GM12874 (cell line): ENCODE data around the gene RCL1.

Experiments used
- TF ChIP-seq, protein P1 (sequence below): IDR thresholded peaks from 2 replicates; pipeline ENCODE4 v1.5.1; 2011; ENCODE audit warnings: low read depth, mild to moderate bottlenecking, control low read depth, low read length, moderate library complexity; ENCODE audit not compliant: insufficient read depth

RCL1 gene, protein sequence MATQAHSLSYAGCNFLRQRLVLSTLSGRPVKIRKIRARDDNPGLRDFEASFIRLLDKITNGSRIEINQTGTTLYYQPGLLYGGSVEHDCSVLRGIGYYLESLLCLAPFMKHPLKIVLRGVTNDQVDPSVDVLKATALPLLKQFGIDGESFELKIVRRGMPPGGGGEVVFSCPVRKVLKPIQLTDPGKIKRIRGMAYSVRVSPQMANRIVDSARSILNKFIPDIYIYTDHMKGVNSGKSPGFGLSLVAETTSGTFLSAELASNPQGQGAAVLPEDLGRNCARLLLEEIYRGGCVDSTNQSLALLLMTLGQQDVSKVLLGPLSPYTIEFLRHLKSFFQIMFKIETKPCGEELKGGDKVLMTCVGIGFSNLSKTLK

DNA sequence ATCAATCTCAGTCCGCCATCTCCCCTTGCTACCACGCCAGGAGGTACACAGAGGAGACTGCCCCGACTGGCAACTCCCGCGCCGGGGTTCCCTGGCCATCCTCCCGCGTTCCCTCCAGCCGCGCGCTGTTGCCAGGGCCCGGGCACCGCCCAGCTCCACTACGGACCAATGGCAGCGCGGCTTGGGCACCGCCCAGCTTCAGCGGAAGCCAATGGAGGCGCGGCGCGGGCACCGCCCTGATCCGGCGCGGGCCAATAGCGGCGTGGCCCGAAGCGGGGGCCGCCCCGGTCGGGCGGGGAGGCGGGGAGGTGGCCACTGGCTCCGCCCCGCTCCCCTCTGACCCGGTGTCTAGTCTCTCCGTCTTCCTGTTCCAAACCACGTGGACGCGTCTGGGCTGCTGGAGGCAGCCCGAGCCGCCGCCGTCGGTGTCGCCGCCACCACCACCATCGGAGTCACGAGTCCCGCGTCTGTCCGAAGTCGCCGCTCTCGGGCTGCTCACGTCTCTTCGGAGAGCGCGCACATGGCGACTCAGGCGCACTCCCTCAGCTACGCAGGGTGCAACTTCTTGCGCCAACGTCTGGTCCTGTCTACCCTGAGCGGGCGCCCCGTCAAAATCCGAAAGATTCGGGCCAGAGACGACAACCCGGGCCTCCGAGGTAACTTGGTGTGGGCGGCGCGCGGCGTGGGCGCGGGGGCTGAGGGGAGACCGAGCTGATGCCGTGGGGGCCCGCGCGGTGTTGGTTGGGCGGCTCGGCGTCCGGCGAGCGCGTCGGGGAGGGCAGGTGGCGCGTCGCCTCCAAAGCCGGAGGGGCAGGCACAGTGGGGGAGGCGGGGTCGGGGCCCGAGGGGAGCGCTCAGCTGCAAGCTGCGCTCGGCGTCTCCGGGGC lies at the start of gene RCL1:
RCL1 (plus strand) TSS at position 373 of the 887 bp plus-strand sequence; CDS start at position 521, 148 bp downstream.
- TF ChIP-seq, protein P1, sequence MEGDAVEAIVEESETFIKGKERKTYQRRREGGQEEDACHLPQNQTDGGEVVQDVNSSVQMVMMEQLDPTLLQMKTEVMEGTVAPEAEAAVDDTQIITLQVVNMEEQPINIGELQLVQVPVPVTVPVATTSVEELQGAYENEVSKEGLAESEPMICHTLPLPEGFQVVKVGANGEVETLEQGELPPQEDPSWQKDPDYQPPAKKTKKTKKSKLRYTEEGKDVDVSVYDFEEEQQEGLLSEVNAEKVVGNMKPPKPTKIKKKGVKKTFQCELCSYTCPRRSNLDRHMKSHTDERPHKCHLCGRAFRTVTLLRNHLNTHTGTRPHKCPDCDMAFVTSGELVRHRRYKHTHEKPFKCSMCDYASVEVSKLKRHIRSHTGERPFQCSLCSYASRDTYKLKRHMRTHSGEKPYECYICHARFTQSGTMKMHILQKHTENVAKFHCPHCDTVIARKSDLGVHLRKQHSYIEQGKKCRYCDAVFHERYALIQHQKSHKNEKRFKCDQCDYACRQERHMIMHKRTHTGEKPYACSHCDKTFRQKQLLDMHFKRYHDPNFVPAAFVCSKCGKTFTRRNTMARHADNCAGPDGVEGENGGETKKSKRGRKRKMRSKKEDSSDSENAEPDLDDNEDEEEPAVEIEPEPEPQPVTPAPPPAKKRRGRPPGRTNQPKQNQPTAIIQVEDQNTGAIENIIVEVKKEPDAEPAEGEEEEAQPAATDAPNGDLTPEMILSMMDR = no peak

DNA sequence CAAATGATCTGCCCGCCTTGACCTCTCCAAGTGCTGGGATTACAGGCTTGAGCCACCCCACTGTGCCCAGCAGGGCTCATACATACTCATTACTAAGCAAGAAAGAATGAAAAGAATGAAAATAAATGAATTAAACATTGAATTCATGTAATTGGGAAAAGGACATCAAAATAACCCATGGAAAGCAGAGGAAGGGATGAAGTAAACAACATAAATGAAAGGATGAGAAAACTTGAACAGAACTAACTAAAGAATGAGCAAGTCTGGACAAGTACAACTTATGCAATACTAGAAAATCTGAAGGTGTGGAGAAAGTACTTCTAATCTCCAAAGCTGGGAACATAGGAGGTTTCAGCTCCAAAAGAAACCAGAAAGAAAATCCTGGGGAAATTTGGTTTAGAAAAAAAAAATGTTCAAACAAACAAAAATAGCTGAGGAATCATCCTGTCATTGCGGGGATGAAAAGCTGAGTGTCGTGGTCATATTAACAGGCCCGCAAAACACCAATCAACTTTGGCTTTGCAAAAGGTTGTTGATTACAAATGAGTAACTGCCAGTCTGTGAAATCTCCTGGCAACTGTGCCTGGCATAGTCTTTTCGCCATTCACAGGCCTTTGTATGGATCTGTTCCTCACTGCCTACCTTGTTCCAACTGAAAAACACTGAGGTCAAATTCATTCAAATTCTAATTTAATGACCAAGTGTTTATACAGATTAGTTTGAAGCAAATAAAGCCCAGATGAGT lies 49.4 kb upstream of the RCL1 start:
- TF ChIP-seq, protein P1 = no peak

DNA sequence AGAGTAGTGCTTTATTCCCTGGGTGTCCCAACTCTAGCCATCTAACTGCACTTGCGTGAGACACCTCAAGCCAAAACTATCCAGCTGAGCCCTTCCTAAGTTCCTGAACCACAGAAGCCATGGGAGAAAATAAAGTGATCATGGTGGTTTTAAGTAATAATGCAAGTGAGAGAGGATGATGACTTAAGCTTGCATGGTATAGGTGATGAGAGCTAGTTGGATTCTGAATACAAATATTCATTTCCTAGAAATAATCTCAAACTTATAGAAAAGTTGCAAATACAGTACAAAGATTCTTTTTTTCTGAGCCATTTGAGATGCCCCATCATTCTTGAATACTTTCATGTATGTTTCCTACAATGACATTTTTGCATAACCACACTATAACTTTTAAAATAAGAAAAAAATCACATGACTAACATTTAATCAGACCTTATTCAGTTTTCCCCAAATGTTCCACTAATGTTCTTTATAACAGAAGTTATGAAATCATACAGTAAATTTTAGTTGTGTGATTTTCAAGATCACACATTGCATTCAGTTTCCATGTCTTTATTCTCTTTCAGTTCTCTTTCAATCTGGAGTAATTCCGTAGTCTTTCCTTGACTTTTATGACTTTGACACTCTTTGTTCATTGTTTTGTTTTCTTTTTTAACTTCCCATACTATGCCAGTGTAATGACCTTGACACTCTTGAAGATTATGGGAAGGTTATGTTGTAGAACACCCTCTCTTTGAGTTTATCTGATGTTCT lies 46.3 kb upstream of the RCL1 start:
- TF ChIP-seq, protein P1 = no peak

DNA sequence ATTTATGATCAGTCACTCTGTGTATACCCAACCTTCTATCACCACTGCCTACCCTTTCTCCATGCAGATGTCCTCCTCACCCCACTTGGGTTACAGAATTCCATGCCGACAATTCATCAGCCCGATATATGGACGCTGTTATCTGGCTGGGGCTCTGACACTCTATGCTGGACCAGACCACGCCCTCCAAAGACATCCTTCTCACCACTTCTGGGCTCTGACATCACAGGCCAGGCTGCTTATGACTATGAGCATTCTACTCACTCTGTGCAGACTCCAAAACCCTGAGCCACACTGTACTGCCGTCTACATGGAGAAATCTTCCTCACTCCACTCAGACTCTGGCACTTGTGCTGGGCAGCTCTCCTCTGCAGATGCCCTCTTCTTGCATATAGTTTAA lies 44.1 kb upstream of the RCL1 start:
- TF ChIP-seq, protein P1 = no peak

DNA sequence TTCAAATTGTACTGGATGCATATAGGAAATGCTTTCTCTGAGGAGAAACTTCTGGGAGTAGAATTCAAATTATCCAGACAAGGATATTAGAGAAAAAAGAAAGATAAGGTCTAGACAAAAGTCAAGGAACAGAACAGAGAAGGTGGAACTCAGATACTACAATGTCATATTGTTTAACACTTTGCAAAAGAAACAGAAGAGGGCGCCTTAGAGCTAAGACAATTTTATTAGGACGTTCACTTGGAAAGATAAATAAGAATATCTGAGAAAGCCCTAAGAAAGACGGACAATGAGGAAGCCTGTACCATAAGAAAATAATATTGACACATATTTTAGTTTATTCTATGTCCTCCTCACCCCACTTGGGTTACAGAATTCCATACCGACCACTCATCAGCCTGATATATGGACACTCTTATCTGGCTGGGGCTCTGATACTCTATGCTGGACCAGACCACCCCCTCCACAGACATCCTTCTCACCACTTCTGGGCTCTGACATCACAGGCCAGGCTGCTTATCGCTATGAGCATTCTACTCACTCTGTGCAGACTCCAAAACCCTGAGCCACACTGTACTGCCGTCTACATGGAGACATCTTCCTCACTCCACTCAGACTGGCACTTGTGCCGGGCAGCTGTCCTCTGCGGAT lies 42.6 kb upstream of the RCL1 start:
- TF ChIP-seq, protein P1 = peak; percentile 44; the same call in 1 of the 2 replicates

DNA sequence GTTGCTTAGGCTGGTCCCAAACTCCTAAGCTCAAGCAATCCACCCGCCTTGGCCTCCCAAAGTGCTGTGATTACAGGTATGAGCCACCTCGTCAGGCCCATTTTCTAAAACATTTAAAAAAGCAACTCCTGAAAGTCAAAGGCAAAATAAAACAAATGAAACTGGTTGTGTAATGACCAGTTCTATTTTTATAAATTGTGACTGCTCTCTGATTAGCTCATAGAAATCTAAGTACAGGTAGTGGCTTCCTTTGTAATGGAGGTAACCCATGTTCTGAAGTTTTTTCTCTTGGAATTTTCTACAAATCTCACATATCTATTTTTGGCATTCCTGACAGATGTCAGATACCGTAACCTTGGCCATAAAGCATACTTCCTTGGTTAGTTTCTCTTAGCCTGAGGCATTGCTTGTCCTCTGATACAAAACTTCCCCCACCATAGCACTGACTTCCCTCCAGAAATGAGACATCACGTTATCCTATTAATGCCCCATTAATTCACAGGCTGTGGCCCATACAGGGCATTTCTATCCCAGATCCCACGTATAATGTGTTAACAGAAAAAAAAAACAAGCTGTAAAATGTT lies 37.6 kb upstream of the RCL1 start:
- TF ChIP-seq, protein P1 = no peak
